Activated CD4-positive, alpha-beta T cell treated with anti-CD3 and anti-CD28 coated beads, Interleukin-2, amount 50 U/mL, for 16 hours (primary cell): ENCODE data around the gene PPT1.

ENCODE experiments used
- DNase-seq: peaks from one replicate; pipeline ENCODE4 v3.0.0-alpha.2; 2020

The PPT1 gene

DNA sequence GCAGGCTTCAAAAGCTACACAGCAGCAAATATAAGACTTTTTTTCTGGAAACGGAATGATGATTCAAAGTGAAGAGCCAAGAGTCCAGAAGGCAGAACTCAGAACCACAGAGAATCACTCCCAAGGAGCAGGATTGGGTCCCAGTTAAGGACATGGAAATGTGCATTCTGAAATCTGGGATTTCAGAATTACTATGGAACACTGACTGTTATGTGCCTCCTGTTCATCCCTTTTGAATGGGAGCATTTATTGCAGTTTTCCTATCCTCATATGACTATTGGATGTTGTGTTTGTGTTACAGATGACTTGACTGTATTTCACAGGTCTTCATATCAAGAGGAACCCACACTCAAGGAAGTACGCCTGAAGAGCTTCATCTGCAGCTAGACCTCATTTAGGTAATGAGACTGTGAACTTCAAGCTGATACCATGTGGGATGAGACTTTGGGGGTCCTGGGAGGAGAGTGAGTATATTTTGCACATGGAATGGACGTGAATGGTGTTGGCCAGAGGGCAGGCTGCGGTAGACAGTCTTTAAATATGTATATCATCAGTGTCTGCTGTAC is 73.6 kb downstream of the PPT1 start:
- no peak for DNase-seq
